AG09309 (cell line): ENCODE measurements around the gene CROCC2.
A peak's percentile ranks its signal among the peaks of the same experiment; 100 is the strongest.

Source experiments
- DNase-seq: peaks from one replicate; pipeline ENCODE4 v3.0.0-alpha.2; 2010; ENCODE audit warnings: low read depth
- H3K4me3 ChIP-seq: 2 replicates; pipeline ENCODE4 v1.5.1; 2011; ENCODE audit warnings: mild to moderate bottlenecking, low read depth, low read length, moderate library complexity; ENCODE audit not compliant: control insufficient read depth
- TF ChIP-seq, protein P1 (sequence below): IDR thresholded peaks from 2 replicates; pipeline ENCODE4 v1.5.1; 2011; ENCODE audit warnings: mild to moderate bottlenecking, low read depth, low read length, inconsistent platforms; ENCODE audit not compliant: insufficient read depth, control insufficient read depth; ENCODE audit errors: missing control alignments

CROCC2 gene

GRCh38 chr2:240918258-240919091 is 12.3 kb downstream of the CROCC2 start:
- no peak for DNase-seq
- no peak overlapping the region for H3K4me3 ChIP-seq
- TF ChIP-seq, protein P1, sequence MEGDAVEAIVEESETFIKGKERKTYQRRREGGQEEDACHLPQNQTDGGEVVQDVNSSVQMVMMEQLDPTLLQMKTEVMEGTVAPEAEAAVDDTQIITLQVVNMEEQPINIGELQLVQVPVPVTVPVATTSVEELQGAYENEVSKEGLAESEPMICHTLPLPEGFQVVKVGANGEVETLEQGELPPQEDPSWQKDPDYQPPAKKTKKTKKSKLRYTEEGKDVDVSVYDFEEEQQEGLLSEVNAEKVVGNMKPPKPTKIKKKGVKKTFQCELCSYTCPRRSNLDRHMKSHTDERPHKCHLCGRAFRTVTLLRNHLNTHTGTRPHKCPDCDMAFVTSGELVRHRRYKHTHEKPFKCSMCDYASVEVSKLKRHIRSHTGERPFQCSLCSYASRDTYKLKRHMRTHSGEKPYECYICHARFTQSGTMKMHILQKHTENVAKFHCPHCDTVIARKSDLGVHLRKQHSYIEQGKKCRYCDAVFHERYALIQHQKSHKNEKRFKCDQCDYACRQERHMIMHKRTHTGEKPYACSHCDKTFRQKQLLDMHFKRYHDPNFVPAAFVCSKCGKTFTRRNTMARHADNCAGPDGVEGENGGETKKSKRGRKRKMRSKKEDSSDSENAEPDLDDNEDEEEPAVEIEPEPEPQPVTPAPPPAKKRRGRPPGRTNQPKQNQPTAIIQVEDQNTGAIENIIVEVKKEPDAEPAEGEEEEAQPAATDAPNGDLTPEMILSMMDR: no peak

DNA sequence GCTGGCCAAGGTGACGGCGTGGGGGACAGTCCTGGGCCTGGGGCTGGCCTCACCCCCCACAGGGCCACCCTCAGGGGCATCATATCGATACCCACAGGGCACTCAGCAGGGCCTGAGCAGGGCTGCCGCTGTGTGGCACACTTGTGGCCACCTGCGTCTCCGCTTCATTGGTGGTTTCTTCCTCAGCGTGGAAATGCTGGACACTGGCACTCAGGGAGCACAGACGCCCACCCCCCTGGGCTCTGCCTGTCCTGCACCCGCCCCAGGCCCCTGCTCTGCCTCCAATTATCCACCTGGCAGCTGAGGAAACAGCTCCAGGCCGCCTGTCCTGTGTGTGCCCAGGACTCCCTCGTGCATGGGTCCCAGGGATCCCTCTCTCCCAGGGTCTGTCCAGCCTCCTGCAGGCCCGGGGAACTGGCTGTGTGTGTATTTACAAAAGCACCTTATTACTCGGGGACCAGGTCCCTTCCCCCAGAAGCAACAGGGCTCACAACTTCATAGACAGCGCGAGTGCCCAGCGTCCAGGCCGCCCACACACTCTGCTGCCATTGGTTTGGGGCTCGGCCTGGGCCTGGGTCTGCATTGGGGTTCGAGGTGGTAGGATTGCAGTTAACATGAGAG is 13.1 kb downstream of the CROCC2 start:
- no peak overlapping the region for H3K4me3 ChIP-seq
- TF ChIP-seq, protein P1: no peak
- no peak for DNase-seq

GRCh38 chr2:240919786-240920782 is 13.9 kb downstream of the CROCC2 start:
- TF ChIP-seq, protein P1: no peak
- DNase-seq: no peak
- no peak overlapping the region for H3K4me3 ChIP-seq

DNA sequence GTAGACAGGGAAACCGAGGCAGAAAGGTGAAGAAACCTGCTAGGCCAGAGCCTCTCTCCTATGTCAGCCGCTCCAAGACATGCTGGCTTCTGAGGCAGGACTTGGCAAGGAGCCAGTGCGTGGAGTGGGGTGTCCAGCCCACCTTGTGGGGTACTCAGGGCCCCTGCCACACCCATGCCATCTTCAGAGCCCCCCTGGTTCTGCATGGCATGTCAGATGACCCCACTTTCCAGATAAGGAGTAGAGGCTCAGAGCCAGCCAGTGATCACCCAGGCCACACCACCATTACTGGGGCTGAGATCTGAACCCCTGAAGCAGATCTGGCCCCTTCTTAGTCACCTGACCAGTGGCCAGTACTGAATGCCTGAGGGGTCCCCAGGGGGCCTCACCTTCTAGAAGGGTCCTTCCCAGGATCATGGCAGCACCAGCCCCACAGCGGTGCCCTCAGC is 14.7 kb downstream of the CROCC2 start:
- no peak overlapping the region for H3K4me3 ChIP-seq
- no peak for DNase-seq
- TF ChIP-seq, protein P1: no peak

- TF ChIP-seq, protein P1: no peak
- no peak overlapping the region for H3K4me3 ChIP-seq
- DNase-seq: peak; percentile 93
Measured at GRCh38 chr2:240921311-240921994, 15.3 kb downstream of the CROCC2 start.

DNA sequence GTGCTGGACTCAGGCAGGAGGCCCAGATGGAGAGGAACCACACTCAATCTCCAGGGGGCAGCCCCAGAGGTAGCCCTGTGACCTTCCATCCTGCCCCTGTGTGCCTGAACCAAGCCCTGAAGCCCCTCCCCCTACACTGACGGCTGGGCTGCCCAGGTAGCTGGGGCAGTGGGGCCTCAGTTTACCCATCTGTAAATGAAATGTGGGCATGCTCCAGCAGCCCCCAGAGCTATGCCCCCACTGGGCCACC is 15.8 kb downstream of the CROCC2 start:
- TF ChIP-seq, protein P1: no peak
- no peak overlapping the region for H3K4me3 ChIP-seq
- DNase-seq: no peak
